ENCODE measurements around the gene HSFX4. TPM values are rescaled to one million over a fixed set of nuclear protein-coding genes. Genes with fewer than 3 reads are reported as not detected.
A peak's percentile ranks its signal among the peaks of the same experiment; 100 is the strongest.
"Not testable (repeated sequence)": the region's sequence is repeated elsewhere in the genome, so short reads cannot be mapped to it uniquely, and the experiment has no call there.

HSFX4 gene
- total RNA-seq, 2 donors from 2014 or later = not detected

DNA sequence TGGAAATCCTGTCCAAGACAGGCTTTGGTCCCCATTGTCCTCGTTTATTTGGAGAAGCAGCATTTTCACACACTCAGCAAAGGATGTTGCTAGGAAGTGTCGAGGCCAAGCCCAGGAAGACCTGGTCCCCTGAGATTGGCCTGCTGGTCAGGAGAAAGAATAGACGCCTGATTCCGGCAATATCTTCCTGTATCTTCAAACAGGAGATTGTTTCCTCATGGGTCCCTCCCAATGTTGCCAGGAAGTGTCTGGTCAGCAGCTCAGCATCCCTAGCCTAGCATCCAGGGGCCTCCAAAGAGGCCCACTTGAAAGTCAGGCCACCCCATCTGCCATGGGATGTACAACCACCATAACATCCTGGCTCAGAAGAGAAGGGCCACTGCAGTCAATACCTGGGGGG lies 2.0 kb downstream of the HSFX4 start:
- DNase-seq (ENCODE audit: low spot score in 2 of 2); H3K27ac Mint-ChIP-seq; H3K36me3 Mint-ChIP-seq; ATAC-seq; H3K9me3 Mint-ChIP-seq: not testable (repeated sequence)

DNA sequence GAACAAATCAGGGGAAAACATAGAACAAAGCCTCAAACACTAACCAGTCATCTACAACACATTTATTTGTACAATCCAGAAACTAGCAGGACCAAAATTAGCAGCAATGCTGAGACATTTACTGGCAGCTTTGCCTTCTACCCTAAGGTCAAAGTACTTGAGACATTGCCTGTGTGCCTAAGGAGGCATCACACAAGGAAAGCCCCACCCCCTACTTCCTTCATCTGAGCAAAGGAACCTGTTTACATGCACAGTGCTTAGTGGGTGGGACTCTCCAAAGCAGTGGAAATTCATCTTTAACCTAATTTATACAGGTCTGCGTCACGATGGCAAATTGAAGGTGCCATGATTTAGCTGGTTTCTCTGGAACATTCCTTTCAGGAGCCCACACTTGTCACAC lies 2.8 kb downstream of the HSFX4 start:
- not testable (repeated sequence) for H3K9me3 Mint-ChIP-seq; H3K27ac Mint-ChIP-seq; ATAC-seq; DNase-seq (ENCODE audit: low spot score in 2 of 2); H3K36me3 Mint-ChIP-seq

DNA sequence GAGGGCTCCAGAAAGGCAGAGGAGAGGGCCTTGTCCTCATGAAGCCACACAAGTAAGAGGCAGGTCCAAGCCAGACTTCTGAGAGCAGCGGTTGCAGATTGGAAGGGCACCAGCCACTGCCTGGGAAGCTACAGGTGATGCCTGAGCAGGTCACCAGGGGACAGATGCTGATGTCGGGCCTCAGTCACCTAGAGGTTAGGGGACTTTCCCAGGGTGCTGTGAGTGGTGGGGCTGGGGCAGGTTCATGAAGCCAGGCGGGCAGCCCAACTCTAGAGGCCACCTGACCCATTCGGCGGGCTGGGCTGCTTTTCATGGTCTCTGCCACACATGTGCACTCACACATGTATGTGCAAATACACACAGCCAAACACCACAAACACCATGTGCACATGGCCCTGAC lies 3.6 kb downstream of the HSFX4 start:
- not testable (repeated sequence) for DNase-seq (ENCODE audit: low spot score in 2 of 2); H3K9me3 Mint-ChIP-seq; H3K27ac Mint-ChIP-seq; ATAC-seq; H3K36me3 Mint-ChIP-seq

DNA sequence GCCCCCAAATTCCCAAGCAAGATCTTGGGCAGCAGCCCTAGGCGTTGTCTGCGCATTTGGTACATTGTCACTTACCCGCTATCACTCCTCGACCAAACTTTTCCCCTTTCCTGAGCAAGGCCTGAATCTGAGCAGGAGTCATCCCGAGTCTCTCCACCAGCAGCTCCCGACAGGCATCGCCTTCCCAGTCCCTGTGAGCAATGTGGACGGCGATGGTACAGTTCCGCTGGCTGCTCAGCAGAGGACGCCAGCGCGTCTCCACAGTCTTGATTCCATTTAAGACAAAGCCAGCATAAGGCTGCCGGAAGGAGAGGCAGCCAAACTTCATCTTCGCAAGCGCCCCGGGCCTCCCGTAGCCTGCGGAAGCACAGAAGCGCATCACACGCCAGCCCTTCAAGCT lies 4.2 kb downstream of the HSFX4 start:
- H3K36me3 Mint-ChIP-seq; DNase-seq (ENCODE audit: low spot score in 2 of 2); H3K27ac Mint-ChIP-seq; ATAC-seq; H3K9me3 Mint-ChIP-seq: not testable (repeated sequence)

DNA sequence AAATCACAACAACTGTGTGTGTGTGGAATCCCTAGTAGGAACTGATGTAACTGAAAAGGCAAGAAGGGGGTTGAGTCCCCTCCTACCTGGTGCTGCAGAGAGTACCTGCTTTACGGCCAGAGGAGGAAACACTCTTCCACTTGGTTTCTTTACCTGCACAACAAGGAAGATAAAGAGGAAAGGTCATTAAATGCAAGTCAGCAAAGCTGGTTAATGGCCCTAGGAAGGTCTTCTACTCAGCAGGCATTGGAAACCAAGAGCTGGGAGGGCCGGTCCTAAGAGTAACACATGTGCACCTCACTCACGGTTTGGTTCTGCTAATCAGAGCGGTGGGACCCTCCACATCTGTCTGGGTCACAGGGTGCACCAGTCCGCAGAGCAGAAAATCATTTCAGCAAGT lies 8.0 kb downstream of the HSFX4 start:
- not testable (repeated sequence) for H3K9me3 Mint-ChIP-seq; H3K36me3 Mint-ChIP-seq; DNase-seq (ENCODE audit: low spot score in 2 of 2); ATAC-seq
- H3K27ac Mint-ChIP-seq = peak overlapping the region; percentile 93 to 95

DNA sequence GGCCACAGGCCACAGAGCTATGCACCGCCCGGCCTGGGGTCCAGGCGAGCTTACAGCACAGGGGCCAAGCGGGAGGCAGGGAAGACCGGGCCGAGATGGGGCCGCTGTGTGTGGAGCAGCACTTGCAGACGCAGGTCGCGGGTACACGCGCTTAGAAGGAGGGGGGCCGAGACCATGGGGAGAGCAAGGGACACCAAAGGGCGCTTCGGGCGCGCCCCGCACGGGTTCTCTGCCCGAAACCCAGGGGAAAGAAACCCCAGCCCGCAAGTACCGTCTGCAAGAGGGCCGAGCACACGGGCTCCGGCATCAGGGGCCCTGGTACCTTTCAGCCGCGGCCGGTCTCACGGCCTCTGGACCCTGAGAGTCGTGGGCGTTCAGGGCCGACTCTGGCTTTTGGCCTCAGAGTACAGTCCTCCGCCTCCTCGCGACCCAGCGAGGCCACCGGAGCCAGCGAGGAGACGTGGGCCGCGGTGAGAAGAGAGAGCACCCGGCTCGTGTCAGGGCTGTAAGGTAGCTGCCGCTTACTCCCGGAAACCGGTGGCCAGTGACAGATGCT lies 8.6 kb downstream of the HSFX4 start:
- no peaks in the 10 kb centered on the region for H3K9me3 Mint-ChIP-seq
- DNase-seq (ENCODE audit: low spot score in 2 of 2) (no peak), ATAC-seq (no peak)
- H3K36me3 Mint-ChIP-seq = peaks cover 0 to 5% of the 10 kb centered on the region in 2 donors
- peak overlapping the region; percentile 93 to 95 for H3K27ac Mint-ChIP-seq

DNA sequence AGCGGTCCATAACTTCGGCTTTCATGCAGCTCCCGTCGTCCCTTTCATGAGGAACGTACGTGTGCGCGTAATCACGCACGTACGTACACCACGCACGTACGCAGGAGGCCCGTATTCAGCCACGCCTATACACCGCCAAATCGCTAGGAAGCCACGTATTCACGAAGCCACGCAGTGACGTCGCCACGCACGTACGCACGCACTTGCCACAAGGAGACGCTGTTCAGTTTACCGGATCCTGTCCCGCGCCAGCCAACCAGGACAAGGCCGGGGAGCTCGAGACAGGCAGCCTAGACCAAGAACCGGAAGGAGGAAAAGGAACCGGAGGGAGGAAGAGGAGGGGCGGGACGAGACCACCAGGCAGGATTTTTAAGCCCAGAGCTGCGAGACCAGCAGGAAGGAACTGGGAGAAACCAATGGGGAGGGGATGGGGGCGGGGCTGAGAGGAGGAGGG lies 9.1 kb downstream of the HSFX4 start, which contains the start of gene EOLA2:
EOLA2 (minus strand) TSS at position 65 of the 454 bp plus-strand sequence. CDS start 4,617 bp downstream, outside the sequence.
- DNase-seq (ENCODE audit: low spot score in 2 of 2) (peak; percentile 80 to 94), ATAC-seq (peak; percentile 73 to 79)
- Mint-ChIP-seq H3K9me3 (no peaks in the 10 kb centered on the region), H3K27ac (peak within 1 kb of the TSS; percentile 95 to 99), H3K36me3 (peaks cover 0 to 5% of the 10 kb centered on the region in 2 donors)

DNA sequence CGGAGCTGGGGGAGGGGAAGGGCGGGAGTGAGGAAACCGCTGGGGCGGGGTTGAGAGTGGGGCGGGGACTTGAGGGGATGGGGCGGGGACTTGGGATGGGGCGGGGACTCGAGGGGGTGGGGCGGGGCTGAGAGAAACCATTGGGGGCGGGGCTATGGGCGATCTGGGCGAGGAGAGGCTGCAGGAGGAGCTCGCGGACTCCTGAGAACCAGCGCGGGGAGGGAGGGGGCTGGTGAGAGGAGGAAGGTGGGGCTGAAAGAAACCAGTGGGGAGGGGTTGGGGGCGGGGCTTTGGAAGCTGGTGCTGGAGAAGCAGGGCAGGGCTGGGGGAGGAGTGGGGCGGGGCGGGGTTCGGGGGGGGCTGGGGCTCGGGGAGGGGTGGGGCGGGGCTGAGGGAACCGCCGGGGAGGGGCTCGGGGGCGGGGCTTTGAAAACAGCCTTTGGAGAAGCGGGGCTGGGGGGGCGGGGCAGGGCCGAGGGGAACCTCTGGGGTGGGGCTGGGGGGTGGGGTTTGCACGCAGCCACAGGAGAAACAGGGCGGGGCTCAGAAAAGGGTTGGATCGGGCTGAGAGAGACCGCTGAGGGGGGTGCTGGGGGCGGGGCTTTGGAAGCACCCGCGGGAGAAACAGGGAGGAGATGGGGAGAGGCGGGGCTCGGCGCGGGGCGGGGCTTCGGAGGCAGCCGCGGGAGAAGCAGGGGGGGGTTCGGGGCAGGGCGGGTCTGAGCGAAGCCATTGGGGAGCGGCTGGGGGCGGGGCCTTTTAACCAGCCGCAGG lies 9.7 kb downstream of the HSFX4 start:
- Mint-ChIP-seq H3K27ac (peak overlapping the region in 1 of 2 donors; percentile 95), H3K9me3 (no peaks in the 10 kb centered on the region), H3K36me3 (peaks cover 0 to 5% of the 10 kb centered on the region in 2 donors)
- DNase-seq (ENCODE audit: low spot score in 2 of 2) (peak; percentile 82 to 88), ATAC-seq (peak in 1 of 2 donors; percentile 6)

DNA sequence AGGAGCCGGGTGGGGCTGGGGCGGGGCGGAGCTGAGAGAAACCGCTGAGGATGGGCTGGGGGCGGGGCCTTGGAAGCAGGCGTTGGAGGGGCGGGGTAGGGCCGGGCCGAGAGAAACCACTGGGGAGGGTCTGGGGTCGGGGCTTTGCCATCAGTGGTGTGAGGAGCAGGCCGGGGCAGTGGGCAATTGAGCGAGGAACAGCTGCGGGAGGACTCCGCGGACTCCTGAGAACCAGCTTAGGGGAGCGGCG lies 10.2 kb downstream of the HSFX4 start:
- Mint-ChIP-seq H3K27ac (peak overlapping the region; percentile 93 to 97), H3K9me3 (no peaks in the 10 kb centered on the region), H3K36me3 (peaks cover 0 to 5% of the 10 kb centered on the region in 2 donors)
- DNase-seq (ENCODE audit: low spot score in 2 of 2) (no peak), ATAC-seq (peak; percentile 20 to 45)

DNA sequence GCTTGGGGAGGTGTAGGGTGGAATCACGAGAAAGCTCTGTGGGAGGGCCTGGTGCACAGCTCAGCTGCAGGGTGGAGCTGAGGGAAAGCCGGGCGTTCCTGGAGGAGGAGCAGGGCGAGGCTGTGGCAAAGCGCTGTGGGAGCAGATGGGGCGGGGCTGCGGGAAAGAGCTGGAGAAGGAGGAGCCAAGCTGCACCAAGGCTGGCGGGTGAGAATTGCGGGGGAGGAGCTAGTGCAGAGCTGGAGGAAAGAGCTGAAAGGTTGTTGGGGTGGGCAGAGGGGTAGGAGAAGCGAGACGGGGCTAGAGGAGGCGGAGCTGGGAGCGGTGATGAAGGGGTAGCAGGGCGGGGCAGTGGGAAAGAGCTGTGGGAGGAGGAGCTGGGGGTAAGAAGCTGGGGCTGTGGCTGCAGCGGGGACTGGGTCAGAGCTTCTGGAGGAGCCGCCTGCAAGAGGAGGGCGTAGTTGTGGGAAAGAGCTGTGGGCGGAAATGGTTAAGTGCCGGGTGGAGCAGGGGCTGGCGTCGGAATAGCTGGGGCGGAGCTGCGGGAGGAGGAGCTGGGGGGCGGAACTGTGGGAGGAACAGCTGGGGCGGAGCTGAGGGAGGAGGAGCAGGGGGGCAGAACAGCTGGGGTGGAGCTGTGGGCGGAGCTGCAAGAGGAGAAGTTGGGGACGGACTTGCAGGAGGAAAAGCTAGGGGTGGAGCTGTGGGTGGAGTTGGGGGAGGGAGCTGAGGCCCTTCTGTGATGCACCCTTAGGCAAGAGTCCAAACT lies 10.7 kb downstream of the HSFX4 start:
- DNase-seq (ENCODE audit: low spot score in 2 of 2) (peak; percentile 81 to 90), ATAC-seq (peak; percentile 65 to 66)
- Mint-ChIP-seq H3K27ac (peak overlapping the region; percentile 93 to 97), H3K9me3 (no peaks in the 10 kb centered on the region), H3K36me3 (peaks cover 0 to 5% of the 10 kb centered on the region in 2 donors)

DNA sequence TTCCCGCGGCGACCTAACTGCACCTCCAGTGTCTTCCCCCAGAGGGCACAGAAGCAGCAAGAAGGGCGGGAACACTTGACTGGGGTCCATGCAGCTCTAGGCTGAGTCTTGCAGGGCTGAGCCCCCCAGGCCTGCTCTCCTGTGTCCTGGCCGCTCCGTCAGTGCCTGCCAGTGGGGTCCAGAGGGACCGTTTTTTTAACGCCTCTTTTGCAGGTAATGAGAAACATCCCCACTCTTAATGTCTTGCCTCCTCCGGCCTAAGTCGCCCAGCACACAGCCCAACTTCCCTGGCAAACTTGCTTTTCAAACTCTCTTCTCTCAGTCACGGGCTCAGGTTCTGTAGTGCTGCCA lies 11.3 kb downstream of the HSFX4 start:
- DNase-seq (ENCODE audit: low spot score in 2 of 2); ATAC-seq; H3K9me3 Mint-ChIP-seq; H3K36me3 Mint-ChIP-seq: not testable (repeated sequence)
- H3K27ac Mint-ChIP-seq = peak overlapping the region; percentile 93 to 97

DNA sequence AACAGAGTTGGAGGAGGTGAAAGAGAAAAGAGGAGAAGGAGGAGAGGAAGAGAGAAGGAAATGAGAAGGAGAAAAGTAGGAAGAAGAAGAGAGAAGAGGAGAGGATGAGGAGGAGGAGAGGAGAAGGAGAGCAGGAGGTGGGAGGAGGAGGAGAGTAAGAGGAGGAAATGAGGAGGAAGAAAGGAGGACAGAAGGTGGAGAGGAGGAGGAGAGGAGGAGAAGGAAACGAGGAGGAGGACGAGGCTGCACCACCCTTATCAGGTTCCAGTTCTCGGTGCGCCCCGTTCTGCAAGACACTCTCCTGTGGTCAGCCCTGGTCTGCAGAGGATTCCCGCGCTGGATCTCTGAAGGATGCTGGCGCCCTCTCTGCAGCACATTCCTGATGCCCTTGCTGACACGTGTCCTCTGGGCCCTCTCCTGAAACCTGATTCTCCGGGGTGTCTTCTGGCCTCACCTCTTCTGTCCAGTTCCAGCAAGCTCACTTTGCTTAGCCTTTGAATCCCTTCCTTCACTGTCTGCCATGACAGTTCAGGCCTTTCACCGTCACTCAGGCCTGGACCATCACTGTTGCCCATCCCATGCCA lies 15.8 kb downstream of the HSFX4 start:
- not testable (repeated sequence) for DNase-seq (ENCODE audit: low spot score in 2 of 2); ATAC-seq; H3K9me3 Mint-ChIP-seq; H3K36me3 Mint-ChIP-seq; H3K27ac Mint-ChIP-seq

DNA sequence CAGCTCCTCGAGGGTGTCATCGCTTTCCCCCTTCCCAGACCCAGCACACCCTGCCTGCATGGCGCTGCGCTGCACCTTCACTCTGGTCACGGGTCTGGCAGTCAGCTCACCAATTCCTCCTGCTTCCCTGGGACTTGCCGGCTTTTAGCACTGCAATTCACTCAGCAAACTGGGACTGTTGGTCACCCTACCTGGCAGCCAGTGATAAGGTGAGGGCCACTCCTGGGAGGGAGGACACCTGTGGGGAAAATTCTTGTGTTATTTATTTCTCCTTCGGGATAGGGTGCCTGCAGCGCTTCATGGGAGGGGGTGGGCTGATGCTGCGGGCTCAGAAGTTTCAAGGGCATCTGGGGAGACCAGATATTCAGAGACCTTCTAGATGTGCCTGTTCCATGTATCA lies 16.4 kb downstream of the HSFX4 start:
- H3K36me3 Mint-ChIP-seq; ATAC-seq; H3K27ac Mint-ChIP-seq; H3K9me3 Mint-ChIP-seq; DNase-seq (ENCODE audit: low spot score in 2 of 2): not testable (repeated sequence)

DNA sequence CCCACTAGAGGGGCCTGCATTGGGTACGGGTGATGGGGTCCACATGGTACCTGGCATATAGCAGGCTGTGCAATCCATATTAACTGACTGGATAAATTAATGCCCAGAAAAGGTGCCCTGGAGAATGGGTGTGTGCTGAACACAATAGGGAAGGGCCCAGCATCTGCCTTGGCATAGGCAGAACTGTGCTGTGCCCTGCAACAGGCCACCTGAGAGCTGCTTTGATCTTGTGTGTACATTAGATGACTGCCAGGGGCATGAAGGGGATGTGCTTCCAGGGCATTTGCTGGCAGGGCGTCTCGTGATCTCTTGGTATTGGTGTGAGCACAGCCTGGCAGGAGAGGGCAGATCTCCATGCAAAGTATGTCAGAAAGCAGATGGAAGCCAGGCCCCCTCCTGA lies 17.6 kb downstream of the HSFX4 start:
- H3K36me3 Mint-ChIP-seq; DNase-seq (ENCODE audit: low spot score in 2 of 2); H3K9me3 Mint-ChIP-seq; ATAC-seq; H3K27ac Mint-ChIP-seq: not testable (repeated sequence)

DNA sequence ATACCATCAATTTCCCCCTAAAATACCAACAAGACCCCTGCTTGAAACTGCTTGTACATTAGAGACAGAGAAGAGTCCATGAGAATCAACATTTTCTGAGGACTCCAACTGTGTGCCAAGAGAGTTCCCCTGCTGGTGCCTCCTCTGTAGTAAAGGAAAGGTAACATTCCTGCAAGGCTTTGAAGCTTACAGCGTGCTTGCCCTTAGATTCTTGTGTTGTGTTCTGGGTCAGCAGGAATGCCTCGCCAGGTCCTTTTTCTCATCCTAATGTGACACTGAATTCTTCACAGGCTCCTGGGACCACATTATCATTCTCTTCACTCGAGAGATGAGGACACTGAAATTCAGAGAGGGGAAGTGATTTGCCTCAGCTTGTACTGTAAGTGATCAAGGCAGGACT lies 18.6 kb downstream of the HSFX4 start:
- H3K27ac Mint-ChIP-seq = no peak overlapping the region
- no peaks in the 10 kb centered on the region for H3K9me3 Mint-ChIP-seq
- no peaks in the 10 kb centered on the region for H3K36me3 Mint-ChIP-seq
- DNase-seq (ENCODE audit: low spot score in 2 of 2) (no peak), ATAC-seq (no peak)

DNA sequence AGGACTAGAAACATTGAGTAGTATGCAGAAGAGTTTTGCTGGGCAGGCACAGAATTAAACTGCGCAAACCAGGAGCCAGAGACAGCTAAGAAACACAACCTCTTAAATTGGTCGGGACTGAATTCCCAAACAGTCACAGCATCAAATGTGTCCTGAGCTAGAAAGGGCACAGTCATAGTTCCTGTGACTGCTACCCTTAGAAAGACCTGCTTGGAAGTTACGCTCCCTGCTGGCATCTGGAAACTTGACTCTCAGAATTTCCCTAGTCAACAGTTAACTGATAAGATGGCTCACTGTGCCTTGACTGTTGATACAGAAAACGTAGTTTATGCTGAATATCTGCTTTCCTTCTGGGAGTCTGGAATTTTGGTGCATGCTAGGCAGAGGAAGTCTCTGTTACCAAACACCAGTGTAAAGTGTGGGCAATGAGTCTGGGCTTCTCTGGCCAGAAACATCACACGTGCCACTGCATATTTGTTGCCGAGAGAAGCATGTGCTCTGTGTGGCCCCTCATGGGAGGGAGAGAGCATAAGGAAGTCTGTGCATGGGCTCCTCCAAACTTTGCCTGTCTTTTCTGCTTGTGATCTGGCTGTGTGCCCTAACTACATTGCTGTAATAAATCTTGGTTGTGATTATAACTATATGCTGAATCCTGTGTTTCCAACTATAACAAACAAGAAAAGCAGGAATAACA lies 20.5 kb downstream of the HSFX4 start:
- Mint-ChIP-seq H3K27ac (no peak overlapping the region), H3K36me3 (no peaks in the 10 kb centered on the region), H3K9me3 (no peaks in the 10 kb centered on the region)
- ATAC-seq (no peak), DNase-seq (ENCODE audit: low spot score in 2 of 2) (no peak)
